IMR-90 (cell line): ENCODE data around the gene IPMK. TPM values are rescaled to one million over a fixed set of nuclear protein-coding genes. Genes with fewer than 3 reads are reported as not detected.

Experiments
- ATAC-seq: fragments of 200-7000 bp; cut with Tn5 transposase; 2 replicates; pipeline ENCODE4 v1.9.1; 2020; ENCODE audit warnings: low read depth, mild to moderate bottlenecking, moderate library complexity
- BruUV-seq: library from RNA; stranded (reverse); fragments of 400-500 nt; replicated peaks from 2 replicates; lab custom pipeline; 2021; lab: Mats Ljungman, UMichigan
- CTCF ChIA-PET: fragments of 300-600 bp; formaldehyde crosslinking; extraction: SDS; loops from one replicate; lab custom pipeline; 2021; ENCODE audit warnings: antibody characterized with exemption; lab: Yijun Ruan, JAX
- POLR2A ChIA-PET: fragments of 300-600 bp; sonication (Branson Sonifier 250); formaldehyde crosslinking; loops from one replicate; lab custom pipeline; 2022; ENCODE audit warnings: antibody characterized with exemption; ENCODE audit not compliant: unreplicated experiment; lab: Charles Lee
- DNase-seq: peaks from one replicate; pipeline ENCODE4 v3.0.0; 2013
- H2AFZ ChIP-seq: replicated peaks from 2 replicates; pipeline ENCODE3; 2013; ENCODE audit warnings: low read length, mild to moderate bottlenecking; ENCODE audit not compliant: poor library complexity
- H2AK5ac ChIP-seq: 2 replicates; pipeline ENCODE4 v1.6.1; 2013; ENCODE audit warnings: low read depth, low read length, inconsistent platforms
- H2AK9ac ChIP-seq: replicated peaks from 2 replicates; pipeline ENCODE3; 2013; ENCODE audit warnings: mild to moderate bottlenecking, low read depth, low read length, moderate library complexity; ENCODE audit not compliant: poor library complexity
- H2BK120ac ChIP-seq: 2 replicates; pipeline ENCODE4 v1.6.1; 2013; ENCODE audit warnings: low read depth, low read length, inconsistent platforms
- H2BK15ac ChIP-seq: 3 replicates; pipeline ENCODE4 v1.6.1; 2013; ENCODE audit warnings: low read depth, low read length, inconsistent platforms
- H2BK20ac ChIP-seq: 2 replicates; pipeline ENCODE4 v1.6.1; 2013; ENCODE audit warnings: low read depth, mild to moderate bottlenecking, inconsistent platforms, low read length, moderate library complexity
- H2BK5ac ChIP-seq: 2 replicates; pipeline ENCODE4 v1.6.1; 2013; ENCODE audit warnings: mild to moderate bottlenecking, low read depth, low read length, inconsistent platforms; ENCODE audit not compliant: poor library complexity, severe bottlenecking
- H3K14ac ChIP-seq: replicated peaks from 2 replicates; pipeline ENCODE4 v1.6.1; 2013; ENCODE audit warnings: low read depth, low read length, inconsistent platforms
- H3K18ac ChIP-seq: 2 replicates; pipeline ENCODE4 v1.6.1; 2013; ENCODE audit warnings: low read depth, low read length, control low read depth
- H3K23ac ChIP-seq: 2 replicates; pipeline ENCODE4 v1.6.1; 2013; ENCODE audit warnings: low read depth, low read length, inconsistent platforms
- H3K27ac ChIP-seq: 2 replicates; pipeline ENCODE4 v1.5.1; 2013; ENCODE audit warnings: mild to moderate bottlenecking, control low read depth, low read length; ENCODE audit not compliant: insufficient read depth
- H3K27me3 ChIP-seq: 2 replicates; pipeline ENCODE4 v1.6.1; 2013; ENCODE audit warnings: low read length; ENCODE audit not compliant: control insufficient read depth, insufficient read depth
- H3K36me3 ChIP-seq: 2 replicates; pipeline ENCODE4 v1.6.1; 2013; ENCODE audit warnings: low read length, mixed read lengths; ENCODE audit not compliant: control insufficient read depth, insufficient read depth
- H3K4ac ChIP-seq: 2 replicates; pipeline ENCODE4 v1.6.1; 2013; ENCODE audit warnings: low read depth, low read length, inconsistent platforms
- H3K4me1 ChIP-seq: 2 replicates; pipeline ENCODE4 v1.6.1; 2013; ENCODE audit warnings: low read length, mixed read lengths; ENCODE audit not compliant: control insufficient read depth, insufficient read depth
- H3K4me2 ChIP-seq: 2 replicates; pipeline ENCODE4 v1.6.1; 2013; ENCODE audit warnings: low read depth, mild to moderate bottlenecking, control low read depth, low read length, moderate library complexity
- H3K4me3 ChIP-seq: 2 replicates; pipeline ENCODE4 v1.5.1; 2013; ENCODE audit warnings: low read depth, mild to moderate bottlenecking, control low read depth, low read length, moderate library complexity; ENCODE audit not compliant: insufficient read depth
- H3K56ac ChIP-seq: 2 replicates; pipeline ENCODE4 v1.6.1; 2013; ENCODE audit warnings: low read length, inconsistent platforms; ENCODE audit not compliant: insufficient read depth; ENCODE audit errors: extremely low read depth
- H3K79me1 ChIP-seq, 2 experiments: 2 replicates each; pipeline ENCODE4 v1.6.1; 2013; ENCODE audit warnings: low read length in 2 of 2, inconsistent platforms in 1 of 2, low read depth in 1 of 2
- H3K9ac ChIP-seq: 2 replicates; pipeline ENCODE4 v1.6.1; 2013; ENCODE audit warnings: low read depth, low read length, control low read depth
- H3K9me1 ChIP-seq: 2 replicates; pipeline ENCODE4 v1.6.1; 2013; ENCODE audit warnings: low read length, inconsistent platforms; ENCODE audit not compliant: insufficient read depth
- H3K9me3 ChIP-seq: 2 replicates; pipeline ENCODE4 v1.6.1; 2013; ENCODE audit warnings: low read length; ENCODE audit not compliant: control insufficient read depth, insufficient read depth
- H4K20me1 ChIP-seq: 2 replicates; pipeline ENCODE4 v1.6.1; 2013; ENCODE audit warnings: low read length, inconsistent platforms; ENCODE audit not compliant: insufficient read depth
- H4K5ac ChIP-seq: 2 replicates; pipeline ENCODE4 v1.6.1; 2013; ENCODE audit warnings: mild to moderate bottlenecking, low read depth, low read length, control low read depth
- H4K8ac ChIP-seq, 2 experiments: 2 replicates each; pipeline ENCODE4 v1.6.1; 2013; ENCODE audit warnings: low read depth in 2 of 2, low read length in 2 of 2, control low read depth in 1 of 2, inconsistent platforms in 1 of 2
- H4K91ac ChIP-seq: 2 replicates; pipeline ENCODE4 v1.6.1; 2013; ENCODE audit warnings: low read depth, low read length, inconsistent platforms; ENCODE audit not compliant: insufficient read depth
- BHLHE40 ChIP-seq: fragments of 150-350 bp; IDR thresholded peaks from 2 replicates; pipeline ENCODE4 v1.6.1; 2016; ENCODE audit warnings: mild to moderate bottlenecking, low read depth, low read length
- CEBPB ChIP-seq: IDR thresholded peaks from 2 replicates; pipeline ENCODE4 v1.6.1; 2012; ENCODE audit warnings: low read depth, low read length, improper control_type of control experiment
- CTCF ChIP-seq: conservative IDR thresholded peaks from 2 replicates; pipeline ENCODE4 v1.5.1; 2012; ENCODE audit warnings: mild to moderate bottlenecking, low read depth, low read length, improper control_type of control experiment
- MAZ ChIP-seq: IDR thresholded peaks from 2 replicates; pipeline ENCODE4 v1.6.1; 2012; ENCODE audit warnings: low read depth, mild to moderate bottlenecking, low read length, improper control_type of control experiment, moderate library complexity, borderline replicate concordance
- MXI1 ChIP-seq: IDR thresholded peaks from 2 replicates; pipeline ENCODE4 v1.6.1; 2012; ENCODE audit warnings: low read depth, mild to moderate bottlenecking, low read length, moderate library complexity, borderline replicate concordance
- NFE2L2 ChIP-seq: fragments of 150-350 bp; IDR thresholded peaks from 2 replicates; pipeline ENCODE4 v1.6.1; 2016; ENCODE audit warnings: low read depth, mild to moderate bottlenecking, low read length
- POLR2A ChIP-seq: IDR thresholded peaks from 2 replicates; pipeline ENCODE4 v1.6.1; 2012; ENCODE audit warnings: mild to moderate bottlenecking, low read depth, low read length
- WGBS, 2 experiments: methylation state at CpG; one replicate each; pipeline versions ENCODE4 v1.1.5 to v1.1.7; 2013; ENCODE audit warnings: missing lambda C conversion rate in 2 of 2; ENCODE audit not compliant: insufficient read length in 1 of 2; ENCODE audit errors: extremely low coverage in 2 of 2; 5-methylcytosine and 5-hydroxymethylcytosine counted together
- dilution Hi-C: fragments of 300-500 bp; cut with HindIII; formaldehyde crosslinking; loops from one replicate; pipeline ENCODE4 v1.14.3; 2018; ENCODE audit warnings: low sequenced_read_pairs; ENCODE audit not compliant: unreplicated experiment
- in situ Hi-C: fragments of 300-500 bp; cut with MboI; formaldehyde crosslinking; loops from 3 replicates; pipeline ENCODE4 v1.14.3; 2019; ENCODE audit warnings: low sequenced_read_pairs, inconsistent platforms, mixed read lengths
- intact Hi-C: fragments of 100-400 bp; cut with micrococcal nuclease; formaldehyde crosslinking; loops from 2 replicates; pipeline ENCODE4 v1.10.0; 2022
- polyA plus RNA-seq, 3 experiments: library from polyadenylated mRNA; depleted of rRNA; stranded (reverse); fragments of >200 nt; gene quantifications; 2 replicates each; pipeline ENCODE4 v1.2.3, GENCODE V29; 2012; ENCODE audit warnings: low replicate concordance in 1 of 3
- total RNA-seq: library from RNA; depleted of rRNA; stranded (reverse); fragments of >200 nt; gene quantifications from 2 replicates; pipeline ENCODE4 v1.2.3, GENCODE V29; 2012
- TF ChIP-seq, protein P1 (sequence below): fragments of 150-350 bp; IDR thresholded peaks from 2 replicates; pipeline ENCODE4 v1.6.1; 2016; ENCODE audit warnings: low read depth, mild to moderate bottlenecking, low read length, moderate library complexity, borderline replicate concordance

Gene IPMK
- total and polyA plus RNA-seq, 2 of the 4 experiments (the other 2 are of a cell fraction): 0.89 to 2.0 TPM

DNA sequence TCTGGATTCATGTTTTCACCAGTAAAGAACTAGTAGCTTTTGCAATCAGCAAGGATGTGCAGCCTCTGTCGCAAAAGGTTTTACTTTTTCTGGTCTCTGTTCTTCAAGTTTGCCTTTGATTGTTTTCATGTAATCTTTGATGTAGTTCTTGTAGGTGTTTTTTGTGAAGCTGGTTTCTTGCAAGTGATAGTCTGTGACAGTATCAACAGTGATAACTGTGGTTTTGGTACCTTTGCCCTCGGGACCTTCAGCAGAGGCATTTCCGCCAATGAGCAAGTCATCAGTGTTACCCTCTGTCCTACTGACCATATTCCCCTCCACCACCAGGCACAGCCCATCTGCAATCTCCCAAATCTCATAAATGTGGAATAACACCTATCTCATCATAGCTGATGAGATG is 55.1 kb downstream of the IPMK start:
- no peaks in the 10 kb centered on the region for H3K27me3 ChIP-seq
- dilution Hi-C loops: no loop called here

More for the DNA sequence above, 55.1 kb downstream of the IPMK start:
- POLR2A ChIA-PET: no interaction called here
- H4K20me1 ChIP-seq: no peaks in the 10 kb centered on the region
- H2AK9ac ChIP-seq: no peak overlapping the region
- no peak overlapping the region for H2BK5ac ChIP-seq
- DNase-seq (no peak), ATAC-seq (no peak)
- in situ Hi-C loops (no loop called here), intact Hi-C loops (no loop called here)
- no peaks in the 10 kb centered on the region for H3K4me1 ChIP-seq
- WGBS, 2 experiments: no CpG with 5 or more reads among the region's 3 CpGs
- no peak overlapping the region for H3K56ac ChIP-seq
- H3K9ac ChIP-seq: no peak overlapping the region
- H2BK120ac ChIP-seq: no peak overlapping the region
- no peak overlapping the region for H3K14ac ChIP-seq
- H3K4me3 ChIP-seq: no peak overlapping the region
- H2BK15ac ChIP-seq: no peak overlapping the region
- H3K18ac ChIP-seq: no peak overlapping the region
- no peak overlapping the region for H3K27ac ChIP-seq
- no peak overlapping the region for H2BK20ac ChIP-seq
- peaks cover 7% of the 10 kb centered on the region for H3K36me3 ChIP-seq
- no TSS peak for BruUV-seq
- H3K4ac ChIP-seq: no peak overlapping the region
- no peak overlapping the region for H4K91ac ChIP-seq
- H3K9me3 ChIP-seq: no peaks in the 10 kb centered on the region
- H2AK5ac ChIP-seq: no peak overlapping the region
- H4K5ac ChIP-seq: no peak overlapping the region
- CTCF ChIA-PET: no interaction called here
- TF ChIP-seq POLR2A (no peak), NFE2L2 (no peak), BHLHE40 (no peak), MAZ (no peak), CEBPB (no peak), CTCF (no peak), MXI1 (no peak)
- TF ChIP-seq, protein P1, sequence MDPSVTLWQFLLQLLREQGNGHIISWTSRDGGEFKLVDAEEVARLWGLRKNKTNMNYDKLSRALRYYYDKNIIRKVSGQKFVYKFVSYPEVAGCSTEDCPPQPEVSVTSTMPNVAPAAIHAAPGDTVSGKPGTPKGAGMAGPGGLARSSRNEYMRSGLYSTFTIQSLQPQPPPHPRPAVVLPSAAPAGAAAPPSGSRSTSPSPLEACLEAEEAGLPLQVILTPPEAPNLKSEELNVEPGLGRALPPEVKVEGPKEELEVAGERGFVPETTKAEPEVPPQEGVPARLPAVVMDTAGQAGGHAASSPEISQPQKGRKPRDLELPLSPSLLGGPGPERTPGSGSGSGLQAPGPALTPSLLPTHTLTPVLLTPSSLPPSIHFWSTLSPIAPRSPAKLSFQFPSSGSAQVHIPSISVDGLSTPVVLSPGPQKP: no peak
- H2AFZ ChIP-seq: no peak overlapping the region
- H3K23ac ChIP-seq: no peak overlapping the region
- peaks cover 4% of the 10 kb centered on the region; the same call in 1 of the 2 replicates for H3K9me1 ChIP-seq
- H4K8ac ChIP-seq: no peak overlapping the region
- no peak overlapping the region for H3K4me2 ChIP-seq
- 0 out of 4 replicates have a peak, but pooled peaks cover 0 to 2% of the 10 kb centered on the region in 2 experiments for H3K79me1 ChIP-seq
